Activated naive CD8-positive, alpha-beta T cell treated with anti-CD3 and anti-CD28 coated beads, Interleukin-2, amount 50 U/mL, for 24 hours (primary cell): ENCODE data around the gene GTF3C4.

Source experiments
- ATAC-seq: fragments of 150-1000 bp; cut with Tn5 transposase; one replicate; pipeline ENCODE4 v1.10.0; 2021
- DNase-seq: peaks from one replicate; pipeline ENCODE4 v3.0.0; 2021
- H3K27ac Mint-ChIP-seq: one replicate; pipeline ENCODE4 v1.8.0; 2021; ENCODE audit warnings: mild to moderate bottlenecking, mixed read lengths
- H3K27me3 Mint-ChIP-seq: one replicate; pipeline ENCODE4 v1.8.0; 2021; ENCODE audit warnings: mixed read lengths
- H3K36me3 Mint-ChIP-seq: one replicate; pipeline ENCODE4 v1.8.0; 2021; ENCODE audit warnings: low read depth, mixed read lengths
- H3K4me1 Mint-ChIP-seq: one replicate; pipeline ENCODE4 v1.8.0; 2021; ENCODE audit warnings: mixed read lengths
- H3K4me3 Mint-ChIP-seq: one replicate; pipeline ENCODE4 v1.8.0; 2021; ENCODE audit warnings: mild to moderate bottlenecking, moderate library complexity, mixed read lengths
- H3K9me3 Mint-ChIP-seq: one replicate; pipeline ENCODE4 v1.8.0; 2021; ENCODE audit warnings: mixed read lengths

The GTF3C4 gene

GRCh38 chr9:132725306-132725705 is 55.0 kb downstream of the GTF3C4 start:
- Mint-ChIP-seq H3K4me3 (no peak overlapping the region), H3K4me1 (no peaks in the 10 kb centered on the region), H3K36me3 (no peaks in the 10 kb centered on the region), H3K27me3 (peaks cover 7% of the 10 kb centered on the region), H3K27ac (no peak overlapping the region), H3K9me3 (no peaks in the 10 kb centered on the region)
- DNase-seq (no peak), ATAC-seq (no peak)

DNA sequence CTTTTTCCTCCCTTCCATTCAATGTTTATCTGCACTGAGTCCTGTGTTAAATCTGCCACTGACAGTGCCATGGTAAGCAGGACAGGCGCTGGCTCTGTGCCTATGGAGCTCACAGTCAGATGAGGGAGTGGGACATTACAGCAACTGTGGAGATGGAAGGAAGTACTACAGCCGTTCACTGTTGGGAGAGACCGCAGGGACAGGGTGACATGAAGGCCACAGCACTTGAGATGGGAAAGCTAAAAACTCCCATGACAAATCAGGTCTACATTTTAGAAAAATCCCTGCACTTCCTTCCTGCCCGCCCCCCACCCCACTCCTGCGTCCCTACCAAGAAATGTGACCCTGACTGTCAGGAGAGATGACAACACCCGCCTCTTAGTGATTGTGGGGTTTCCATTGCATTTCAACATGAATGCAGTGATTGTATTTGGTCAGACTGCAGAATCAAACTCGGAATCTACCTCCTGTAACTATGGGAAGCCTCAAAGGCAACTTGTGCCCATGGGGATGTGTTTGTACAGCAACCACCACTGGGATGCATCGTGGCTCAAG is 56.4 kb downstream of the GTF3C4 start:
- no peak for DNase-seq
- Mint-ChIP-seq H3K4me3 (no peak overlapping the region), H3K9me3 (no peaks in the 10 kb centered on the region), H3K27me3 (peaks cover 7% of the 10 kb centered on the region), H3K27ac (no peak overlapping the region), H3K4me1 (no peaks in the 10 kb centered on the region), H3K36me3 (no peaks in the 10 kb centered on the region)
- ATAC-seq = no peak

GRCh38 chr9:132728071-132728470 is 57.8 kb downstream of the GTF3C4 start:
- Mint-ChIP-seq H3K27ac (no peak overlapping the region), H3K9me3 (no peaks in the 10 kb centered on the region), H3K4me1 (no peaks in the 10 kb centered on the region), H3K27me3 (peaks cover 9% of the 10 kb centered on the region), H3K4me3 (no peak overlapping the region), H3K36me3 (no peaks in the 10 kb centered on the region)
- no peak for ATAC-seq
- no peak for DNase-seq

DNA sequence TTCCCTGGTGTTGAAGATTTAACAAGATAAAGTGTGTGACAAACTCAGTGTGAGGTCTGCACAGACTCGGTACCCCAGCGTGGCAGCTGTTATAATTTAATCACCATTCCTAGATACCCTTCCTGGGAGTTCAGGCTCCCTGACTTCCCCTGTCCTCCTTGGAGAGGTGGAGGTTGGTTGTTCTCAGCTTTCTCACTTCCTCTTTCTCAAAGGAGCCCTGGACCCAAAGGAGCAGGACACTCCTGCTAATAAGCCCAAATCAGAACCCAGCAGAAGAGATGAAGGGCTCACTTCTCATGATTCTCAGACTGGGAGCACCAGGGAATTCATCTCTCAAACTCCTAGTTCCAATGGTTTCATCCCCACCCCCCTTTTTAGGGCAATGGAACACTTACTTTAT is 58.2 kb downstream of the GTF3C4 start:
- Mint-ChIP-seq H3K27ac (no peak overlapping the region), H3K36me3 (no peaks in the 10 kb centered on the region), H3K27me3 (peaks cover 8% of the 10 kb centered on the region), H3K4me3 (no peak overlapping the region), H3K4me1 (no peaks in the 10 kb centered on the region), H3K9me3 (no peaks in the 10 kb centered on the region)
- DNase-seq (no peak), ATAC-seq (no peak)

- no peak overlapping the region for H3K27ac Mint-ChIP-seq
- H3K36me3 Mint-ChIP-seq = no peaks in the 10 kb centered on the region
- H3K27me3 Mint-ChIP-seq = peaks cover 8% of the 10 kb centered on the region
- H3K9me3 Mint-ChIP-seq = no peaks in the 10 kb centered on the region
- no peak for ATAC-seq
- H3K4me3 Mint-ChIP-seq = no peak overlapping the region
- DNase-seq = no peak
- H3K4me1 Mint-ChIP-seq = no peaks in the 10 kb centered on the region
Measured at GRCh38 chr9:132729235-132729890, 59.1 kb downstream of the GTF3C4 start.

DNA sequence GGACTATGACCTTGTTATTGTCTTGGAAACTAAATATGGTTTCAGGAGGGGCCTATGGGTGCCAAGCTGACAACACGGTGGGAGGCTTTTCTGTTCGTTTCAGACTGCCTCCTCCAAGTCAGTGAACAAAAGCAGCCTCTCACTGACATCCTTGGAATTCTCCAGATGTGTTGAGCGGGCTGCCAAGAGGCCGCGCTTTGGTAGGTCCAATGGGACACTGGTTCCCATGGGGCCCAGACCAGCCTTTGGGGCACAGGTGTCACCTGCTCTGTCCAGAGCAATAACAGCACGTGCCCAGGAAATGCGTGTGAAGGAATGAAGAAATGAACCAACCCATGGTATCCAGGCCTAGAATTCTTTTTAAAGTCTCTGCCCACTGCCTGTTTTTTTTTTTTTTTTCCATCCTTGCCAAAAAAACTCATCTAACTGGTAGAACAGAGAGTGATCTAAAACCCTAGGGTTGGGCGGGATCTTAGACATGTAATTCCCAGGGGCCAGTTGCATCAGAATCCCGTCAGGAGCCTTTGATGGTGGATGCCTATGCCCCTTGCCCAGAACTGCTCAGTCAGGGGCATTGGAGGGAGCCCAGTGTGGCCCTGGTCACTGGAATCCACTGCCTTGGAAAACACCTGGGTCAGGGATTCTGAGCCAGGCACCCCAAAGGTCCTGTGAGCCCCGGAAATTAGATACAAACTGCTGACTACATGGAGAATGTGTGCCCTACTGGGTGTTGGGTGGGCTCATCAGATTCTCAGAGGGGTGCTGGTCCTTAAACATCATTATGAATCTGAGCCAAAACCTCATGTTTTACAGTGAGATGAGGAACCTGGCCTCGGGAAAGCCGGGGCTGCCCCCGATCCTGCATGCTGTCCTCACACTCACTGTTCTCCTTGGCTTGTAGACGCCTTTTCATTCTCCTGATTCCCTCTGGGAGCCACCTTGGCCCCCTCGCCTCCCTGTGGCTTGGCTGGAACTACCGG is 60.1 kb downstream of the GTF3C4 start:
- Mint-ChIP-seq H3K36me3 (no peaks in the 10 kb centered on the region), H3K4me1 (no peaks in the 10 kb centered on the region), H3K9me3 (no peaks in the 10 kb centered on the region), H3K27me3 (peaks cover 8% of the 10 kb centered on the region), H3K4me3 (no peak overlapping the region), H3K27ac (no peak overlapping the region)
- ATAC-seq (no peak), DNase-seq (no peak)

DNA sequence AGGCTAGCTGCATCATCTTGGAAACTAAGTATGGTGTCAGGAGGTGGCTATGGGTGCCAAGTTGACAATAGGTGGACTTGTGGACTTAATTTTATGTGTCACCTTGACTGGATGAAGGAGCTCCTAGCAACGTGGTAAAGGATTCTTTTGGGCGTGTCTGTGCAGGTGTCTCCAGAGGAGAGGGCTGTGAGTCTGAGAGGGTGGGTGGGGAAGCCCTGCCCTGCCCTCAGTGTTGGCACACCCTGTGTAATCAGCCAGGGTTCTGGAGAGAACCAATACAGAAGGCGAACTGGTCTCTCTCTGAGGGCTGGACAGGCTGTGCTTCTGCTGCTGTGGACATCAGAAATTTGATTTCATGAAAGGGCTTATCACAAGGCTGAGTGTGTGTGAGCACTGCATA is 61.0 kb downstream of the GTF3C4 start:
- DNase-seq (no peak), ATAC-seq (no peak)
- Mint-ChIP-seq H3K36me3 (no peaks in the 10 kb centered on the region), H3K27me3 (peaks cover 8% of the 10 kb centered on the region), H3K4me1 (no peaks in the 10 kb centered on the region), H3K4me3 (no peak overlapping the region), H3K27ac (no peak overlapping the region), H3K9me3 (no peaks in the 10 kb centered on the region)

GRCh38 chr9:132732326-132733259 is 62.3 kb downstream of the GTF3C4 start:
- Mint-ChIP-seq H3K36me3 (no peaks in the 10 kb centered on the region), H3K27me3 (peaks cover 6% of the 10 kb centered on the region), H3K4me3 (no peak overlapping the region), H3K4me1 (no peaks in the 10 kb centered on the region), H3K27ac (no peak overlapping the region), H3K9me3 (no peaks in the 10 kb centered on the region)
- no peak for DNase-seq
- no peak for ATAC-seq

DNA sequence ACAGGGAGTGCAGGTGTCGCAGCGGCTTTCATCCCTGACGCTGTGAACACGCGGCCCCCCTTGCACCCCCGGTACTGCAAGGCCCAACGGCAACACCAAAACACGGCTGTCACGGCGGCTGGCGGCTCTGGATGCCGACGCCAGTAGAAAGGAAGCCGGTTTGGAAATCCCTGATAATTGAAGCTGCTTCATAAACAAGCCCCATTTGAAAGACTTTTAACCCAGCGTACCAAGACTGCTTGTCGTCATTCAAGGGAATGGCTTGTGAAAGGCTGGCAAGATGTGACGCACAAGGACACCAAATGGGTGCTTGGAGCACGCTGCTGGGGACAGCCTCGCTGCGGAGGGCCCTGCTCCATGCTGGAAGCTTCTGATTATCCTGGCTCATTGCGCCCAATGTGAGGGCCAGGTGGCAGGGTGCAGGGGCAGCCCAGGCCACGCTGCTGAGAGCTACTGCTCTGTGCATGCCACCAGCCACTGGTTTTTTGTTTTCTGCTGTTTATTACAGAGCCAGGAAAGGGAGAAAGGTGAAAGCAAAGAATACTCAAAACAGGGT is 63.1 kb downstream of the GTF3C4 start:
- H3K4me3 Mint-ChIP-seq = no peak overlapping the region
- H3K27me3 Mint-ChIP-seq = peaks cover 6% of the 10 kb centered on the region
- H3K36me3 Mint-ChIP-seq = no peaks in the 10 kb centered on the region
- ATAC-seq (no peak), DNase-seq (no peak)
- no peak overlapping the region for H3K27ac Mint-ChIP-seq
- no peaks in the 10 kb centered on the region for H3K9me3 Mint-ChIP-seq
- no peaks in the 10 kb centered on the region for H3K4me1 Mint-ChIP-seq

DNA sequence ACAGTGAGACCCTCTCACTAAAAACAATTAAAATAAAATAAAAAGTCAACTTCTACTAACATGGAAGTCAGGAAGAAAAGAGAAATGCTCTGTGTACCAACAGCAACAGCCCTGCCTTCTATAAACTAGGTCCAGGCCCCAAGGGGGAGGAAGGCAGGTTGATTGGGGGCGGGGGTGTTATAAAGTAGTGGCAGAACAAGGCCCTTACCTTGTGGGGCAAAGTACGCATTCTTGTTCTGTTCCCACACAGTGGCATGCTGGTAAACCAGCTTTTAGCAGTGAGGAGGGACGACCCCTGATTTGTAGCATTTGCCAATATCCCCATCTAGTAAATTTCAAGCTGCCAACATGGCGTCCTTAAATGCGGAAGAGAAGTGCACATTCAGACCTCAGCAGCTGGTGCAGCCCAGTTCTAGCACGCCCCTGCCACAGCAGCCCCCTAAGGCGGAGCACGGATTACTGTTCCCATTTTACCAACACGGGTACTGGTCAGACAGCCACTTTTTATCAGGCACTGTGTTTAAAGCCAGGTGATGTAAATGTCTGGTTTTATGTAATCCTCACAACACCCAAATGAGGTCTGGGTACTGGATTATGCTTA is 69.5 kb downstream of the GTF3C4 start:
- Mint-ChIP-seq H3K4me1 (no peaks in the 10 kb centered on the region), H3K9me3 (no peaks in the 10 kb centered on the region), H3K4me3 (no peak overlapping the region), H3K36me3 (no peaks in the 10 kb centered on the region), H3K27ac (no peak overlapping the region), H3K27me3 (peaks cover 32% of the 10 kb centered on the region)
- ATAC-seq (no peak), DNase-seq (no peak)

DNA sequence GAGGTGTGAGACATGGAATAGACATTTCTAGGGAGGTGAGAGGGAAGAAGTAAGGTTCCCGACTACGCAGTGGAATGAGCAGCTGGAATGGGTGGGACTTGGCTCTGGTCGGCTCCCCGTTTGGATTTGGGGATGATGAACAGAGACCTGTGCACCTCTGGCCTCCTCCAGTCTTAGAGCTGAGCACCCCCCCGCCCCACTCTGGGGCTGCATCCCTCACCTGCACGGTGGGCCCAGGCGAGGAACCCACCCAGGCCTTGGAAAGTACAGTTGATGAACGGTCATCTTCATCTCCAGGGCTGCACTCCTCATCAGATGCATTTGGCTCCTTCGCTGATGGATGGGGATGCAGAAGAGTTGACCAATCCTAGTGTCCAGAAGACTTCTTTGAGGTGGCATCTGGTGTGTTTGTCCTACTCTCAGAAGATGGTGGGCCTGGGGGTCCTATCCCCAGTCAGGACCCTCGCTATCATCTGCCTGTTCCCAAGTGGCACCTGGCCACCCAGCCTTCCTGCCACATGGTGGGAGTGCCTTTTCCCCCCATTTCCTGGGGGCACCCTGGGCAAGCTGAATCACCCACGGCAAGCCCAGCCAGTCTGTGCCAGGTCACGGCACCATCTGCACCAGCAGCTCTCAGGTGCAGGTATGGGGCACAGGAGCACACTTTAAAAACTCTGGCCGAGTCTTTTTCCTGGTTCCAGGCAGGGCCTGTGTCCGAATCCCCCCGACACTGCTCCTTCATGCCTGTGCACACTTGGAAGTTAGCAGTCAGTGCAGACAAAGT is 70.5 kb downstream of the GTF3C4 start:
- Mint-ChIP-seq H3K27me3 (peaks cover 41% of the 10 kb centered on the region), H3K9me3 (no peaks in the 10 kb centered on the region), H3K36me3 (no peaks in the 10 kb centered on the region), H3K4me1 (no peaks in the 10 kb centered on the region), H3K4me3 (no peak overlapping the region), H3K27ac (no peak overlapping the region)
- ATAC-seq (no peak), DNase-seq (no peak)

- no peak overlapping the region for H3K4me3 Mint-ChIP-seq
- H3K27me3 Mint-ChIP-seq = peaks cover 47% of the 10 kb centered on the region
- no peaks in the 10 kb centered on the region for H3K4me1 Mint-ChIP-seq
- H3K27ac Mint-ChIP-seq = no peak overlapping the region
- DNase-seq (no peak), ATAC-seq (no peak)
- H3K36me3 Mint-ChIP-seq = no peaks in the 10 kb centered on the region
- no peaks in the 10 kb centered on the region for H3K9me3 Mint-ChIP-seq
Measured at GRCh38 chr9:132742821-132743311, 72.6 kb downstream of the GTF3C4 start.

GRCh38 chr9:132743931-132744479 is 73.7 kb downstream of the GTF3C4 start:
- Mint-ChIP-seq H3K27me3 (peaks cover 47% of the 10 kb centered on the region), H3K4me3 (no peak overlapping the region), H3K27ac (no peak overlapping the region), H3K9me3 (no peaks in the 10 kb centered on the region), H3K4me1 (no peaks in the 10 kb centered on the region), H3K36me3 (no peaks in the 10 kb centered on the region)
- ATAC-seq = no peak
- DNase-seq = no peak
